ENCODE results near the gene CLDN14.

CLDN14 gene, protein sequence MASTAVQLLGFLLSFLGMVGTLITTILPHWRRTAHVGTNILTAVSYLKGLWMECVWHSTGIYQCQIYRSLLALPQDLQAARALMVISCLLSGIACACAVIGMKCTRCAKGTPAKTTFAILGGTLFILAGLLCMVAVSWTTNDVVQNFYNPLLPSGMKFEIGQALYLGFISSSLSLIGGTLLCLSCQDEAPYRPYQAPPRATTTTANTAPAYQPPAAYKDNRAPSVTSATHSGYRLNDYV

DNA sequence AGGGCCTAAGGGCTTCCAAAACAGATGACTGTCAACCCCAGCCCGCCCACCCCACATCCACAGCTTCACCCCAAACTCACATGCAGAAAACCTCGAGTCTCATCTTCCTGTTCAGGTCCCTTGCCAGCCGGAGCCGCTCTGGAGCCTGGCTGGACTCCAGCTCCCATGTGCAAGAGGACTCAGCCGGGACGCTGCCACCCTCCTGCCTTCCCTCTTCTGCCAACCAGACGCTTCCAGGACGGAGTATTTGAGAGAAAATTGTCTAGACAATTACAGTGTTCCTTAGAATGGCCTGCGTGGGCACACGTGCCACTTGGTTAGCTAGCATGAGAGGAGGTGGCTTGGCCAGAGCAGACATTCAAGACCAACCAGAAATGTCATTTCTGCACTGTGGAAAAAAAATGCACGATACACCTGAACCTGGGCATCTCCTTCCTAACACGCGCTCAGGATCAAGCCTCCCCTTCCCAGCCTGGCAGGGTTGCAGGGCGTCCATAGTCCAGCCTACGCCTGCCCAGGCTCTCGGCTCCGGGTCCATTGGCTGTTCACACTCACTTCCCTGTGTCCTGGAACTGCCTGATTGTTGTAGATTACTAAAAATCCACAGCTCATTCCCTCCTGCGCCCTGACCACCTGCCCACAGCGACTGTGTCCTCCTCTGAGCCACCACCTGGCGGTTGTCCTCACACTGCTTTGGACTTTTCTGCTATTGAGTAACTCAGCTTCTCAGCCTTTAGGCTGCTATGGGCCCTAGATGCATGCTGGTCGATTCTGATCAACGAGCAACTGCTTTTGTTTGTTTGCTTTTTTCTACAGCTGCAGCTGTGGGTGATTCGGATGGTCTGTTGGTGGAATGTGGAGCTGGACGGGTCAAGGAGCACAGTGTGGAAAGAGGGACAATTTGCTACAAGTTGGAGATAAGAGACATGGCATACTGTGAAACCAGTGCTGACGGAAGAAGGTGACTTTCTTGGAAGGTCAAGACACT lies at the start of gene CLDN14:
TSS of gene CLDN14 (minus strand) at position 708 of the 988 bp plus-strand sequence. CDS start 18,427 bp downstream, outside the sequence.
- H3K9me3 Mint-ChIP-seq = no peaks in the 10 kb centered on the region
- no peak for DNase-seq

DNA sequence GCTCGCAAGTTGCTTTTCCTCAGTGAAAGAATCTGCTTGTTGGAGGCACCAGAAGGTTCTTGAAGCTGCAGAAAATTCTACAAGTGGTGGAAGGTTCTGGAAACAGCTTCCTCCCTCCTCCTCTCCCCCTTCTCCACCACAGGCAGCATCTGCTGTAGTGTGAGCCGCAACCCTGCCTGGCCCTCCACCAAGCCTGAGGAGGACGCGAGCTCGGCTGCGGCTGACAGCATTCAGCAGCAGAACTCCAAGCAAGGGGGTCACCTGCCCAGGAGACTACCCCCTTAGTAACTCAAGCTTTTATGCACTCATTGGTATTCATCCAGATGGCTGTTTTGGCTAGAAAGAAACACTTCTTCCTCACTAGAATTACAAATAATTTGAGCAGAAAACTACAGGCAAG lies 48.8 kb upstream of the CLDN14 start:
- Mint-ChIP-seq H3K36me3 (ENCODE audit: low read depth) (no peaks in the 10 kb centered on the region), H3K27me3 (ENCODE audit: low read depth, poor library complexity) (peaks cover 13% of the 10 kb centered on the region), H3K9me3 (no peaks in the 10 kb centered on the region), H3K4me1 (peaks cover 13% of the 10 kb centered on the region), H3K4me3 (no peak overlapping the region), H3K27ac (no peak overlapping the region)
- TF ChIP-seq, protein P1, sequence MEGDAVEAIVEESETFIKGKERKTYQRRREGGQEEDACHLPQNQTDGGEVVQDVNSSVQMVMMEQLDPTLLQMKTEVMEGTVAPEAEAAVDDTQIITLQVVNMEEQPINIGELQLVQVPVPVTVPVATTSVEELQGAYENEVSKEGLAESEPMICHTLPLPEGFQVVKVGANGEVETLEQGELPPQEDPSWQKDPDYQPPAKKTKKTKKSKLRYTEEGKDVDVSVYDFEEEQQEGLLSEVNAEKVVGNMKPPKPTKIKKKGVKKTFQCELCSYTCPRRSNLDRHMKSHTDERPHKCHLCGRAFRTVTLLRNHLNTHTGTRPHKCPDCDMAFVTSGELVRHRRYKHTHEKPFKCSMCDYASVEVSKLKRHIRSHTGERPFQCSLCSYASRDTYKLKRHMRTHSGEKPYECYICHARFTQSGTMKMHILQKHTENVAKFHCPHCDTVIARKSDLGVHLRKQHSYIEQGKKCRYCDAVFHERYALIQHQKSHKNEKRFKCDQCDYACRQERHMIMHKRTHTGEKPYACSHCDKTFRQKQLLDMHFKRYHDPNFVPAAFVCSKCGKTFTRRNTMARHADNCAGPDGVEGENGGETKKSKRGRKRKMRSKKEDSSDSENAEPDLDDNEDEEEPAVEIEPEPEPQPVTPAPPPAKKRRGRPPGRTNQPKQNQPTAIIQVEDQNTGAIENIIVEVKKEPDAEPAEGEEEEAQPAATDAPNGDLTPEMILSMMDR (IDR thresholded peaks at IDR 0.05) = no peak
- no peak for DNase-seq

More for the DNA sequence above, at the start of gene CLDN14:
- no peaks in the 10 kb centered on the region for H3K36me3 Mint-ChIP-seq (ENCODE audit: low read depth)
- peaks cover 27% of the 10 kb centered on the region for H3K4me1 Mint-ChIP-seq
- H3K27me3 Mint-ChIP-seq (ENCODE audit: low read depth, poor library complexity) = peaks cover 15% of the 10 kb centered on the region
- TF ChIP-seq, protein P1 (IDR thresholded peaks at IDR 0.05) = no peak
- peak within 1 kb of the TSS; percentile 29 for H3K27ac Mint-ChIP-seq
- H3K4me3 Mint-ChIP-seq = no peak within 1 kb of the TSS

DNA sequence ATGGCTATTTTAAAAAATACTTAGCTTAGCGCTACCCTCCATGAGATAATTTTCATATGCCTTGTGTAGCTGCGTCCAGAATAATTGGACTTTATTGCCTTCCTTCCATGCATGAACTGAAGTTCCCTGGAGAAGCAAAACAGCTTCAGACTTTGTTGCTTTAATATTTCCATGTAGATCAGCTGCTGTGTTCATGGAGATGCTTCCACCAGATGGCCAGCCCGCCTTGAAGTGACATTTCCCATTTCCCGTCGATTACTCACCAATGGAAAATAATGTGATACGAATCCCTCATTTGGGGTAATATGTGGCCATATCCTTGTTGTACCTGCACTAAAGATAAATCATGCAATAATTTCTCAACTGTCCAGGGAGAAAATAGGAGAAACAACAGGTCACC lies 47.4 kb upstream of the CLDN14 start:
- Mint-ChIP-seq H3K9me3 (no peaks in the 10 kb centered on the region), H3K36me3 (ENCODE audit: low read depth) (no peaks in the 10 kb centered on the region), H3K27ac (no peak overlapping the region), H3K4me3 (no peak overlapping the region), H3K4me1 (peaks cover 21% of the 10 kb centered on the region), H3K27me3 (ENCODE audit: low read depth, poor library complexity) (peaks cover 16% of the 10 kb centered on the region)
- no peak for DNase-seq
- TF ChIP-seq, protein P1 (IDR thresholded peaks at IDR 0.05) = no peak

DNA sequence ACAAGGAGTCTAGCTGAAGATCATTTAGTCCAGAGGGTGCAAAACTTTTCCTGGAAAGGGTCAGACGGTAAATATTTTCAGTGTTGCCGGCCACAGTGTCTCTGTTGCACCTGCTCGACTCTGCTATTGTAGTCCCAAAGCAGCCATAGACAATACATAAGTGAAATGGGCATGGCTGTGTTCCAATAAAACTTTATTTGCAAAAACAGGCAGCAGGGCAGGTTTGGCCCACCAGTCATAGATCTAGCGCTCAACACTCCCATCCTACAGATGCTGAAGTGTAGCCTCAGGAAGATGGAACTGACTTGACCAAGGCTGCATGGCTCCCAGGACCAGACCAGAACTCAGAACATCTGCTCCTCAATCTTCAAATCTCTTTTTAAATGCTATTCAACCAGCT lies 46.2 kb upstream of the CLDN14 start:
- DNase-seq = no peak
- H3K9me3 Mint-ChIP-seq = peaks cover 1% of the 10 kb centered on the region
- H3K27ac Mint-ChIP-seq = no peak overlapping the region
- TF ChIP-seq, protein P1 (IDR thresholded peaks at IDR 0.05) = no peak
- H3K4me3 Mint-ChIP-seq = no peak overlapping the region
- H3K27me3 Mint-ChIP-seq (ENCODE audit: low read depth, poor library complexity) = peaks cover 18% of the 10 kb centered on the region
- H3K36me3 Mint-ChIP-seq (ENCODE audit: low read depth) = no peaks in the 10 kb centered on the region
- H3K4me1 Mint-ChIP-seq = peaks cover 33% of the 10 kb centered on the region

DNA sequence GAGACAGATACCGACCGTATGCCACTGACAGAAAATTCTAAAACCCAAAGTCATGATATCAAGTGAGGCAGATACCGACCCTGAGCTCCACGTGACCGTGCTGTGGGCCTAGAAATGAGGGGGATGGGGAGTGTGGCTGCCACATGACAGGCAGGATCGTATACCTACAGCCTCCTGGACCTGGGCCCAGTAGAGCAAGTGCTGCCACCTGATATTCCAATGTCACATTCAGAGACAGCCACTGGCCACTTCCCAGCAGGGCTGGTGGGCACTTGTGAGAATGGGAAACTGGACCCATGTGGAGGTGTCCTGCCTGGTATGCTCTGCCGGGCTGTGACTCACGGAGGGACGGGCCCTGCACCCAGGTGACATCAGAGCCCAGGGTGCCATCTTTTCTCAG lies 44.6 kb upstream of the CLDN14 start:
- TF ChIP-seq, protein P1 (IDR thresholded peaks at IDR 0.05) = no peak
- no peak for DNase-seq
- Mint-ChIP-seq H3K36me3 (ENCODE audit: low read depth) (peaks cover 6% of the 10 kb centered on the region), H3K9me3 (peaks cover 17% of the 10 kb centered on the region), H3K27me3 (ENCODE audit: low read depth, poor library complexity) (peaks cover 14% of the 10 kb centered on the region), H3K4me1 (peaks cover 29% of the 10 kb centered on the region), H3K27ac (no peak overlapping the region), H3K4me3 (no peak overlapping the region)
